ENCODE data around the gene CCDC24.

The CCDC24 gene

GRCh38 chr1:44002606-44003157 is 11.3 kb downstream of the CCDC24 start:
- no peak for TF ChIP-seq ZFX (IDR thresholded peaks at IDR 0.05)
- TF ChIP-seq CTCF (conservative IDR thresholded peaks at IDR 0.05), result no peak; the same call in 1 of the 2 replicates
- H3K27ac ChIP-seq, result no peak overlapping the region

GRCh38 chr1:44008259-44008658 is 16.9 kb downstream of the CCDC24 start:
- TF ChIP-seq ZFX (IDR thresholded peaks at IDR 0.05) (no peak), CTCF (conservative IDR thresholded peaks at IDR 0.05) (no peak)
- H3K27ac ChIP-seq, result no peak overlapping the region

DNA sequence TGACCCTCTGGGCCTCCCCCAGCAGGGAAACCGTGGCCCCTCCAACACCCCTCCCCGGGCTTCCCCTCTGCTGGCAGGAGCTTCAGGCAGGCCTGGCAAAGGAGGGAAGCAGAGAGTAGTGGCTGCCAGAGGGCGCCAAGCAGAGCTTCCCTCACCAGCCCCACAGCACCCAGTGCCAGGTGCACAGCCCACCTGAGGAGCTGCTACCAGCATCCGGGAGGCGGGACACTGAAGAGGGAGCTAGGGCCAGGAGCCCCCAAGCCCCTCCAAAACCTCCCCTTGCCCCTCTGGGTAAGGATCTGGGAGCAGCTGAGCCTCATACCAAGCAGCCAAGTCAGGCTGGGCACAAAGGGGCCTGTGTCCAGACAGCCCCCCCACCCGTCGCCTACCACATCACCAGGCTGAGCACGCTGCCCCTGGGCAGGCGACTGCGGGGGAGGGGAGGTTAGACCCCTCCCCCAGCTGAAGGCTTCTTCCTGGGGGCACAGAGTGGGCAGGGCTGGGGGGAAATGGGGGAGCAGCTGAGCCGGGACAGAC is 19.6 kb downstream of the CCDC24 start:
- no peak overlapping the region for H3K27ac ChIP-seq
- no peak for TF ChIP-seq ZFX (IDR thresholded peaks at IDR 0.05)
- TF ChIP-seq CTCF (conservative IDR thresholded peaks at IDR 0.05), result no peak

GRCh38 chr1:44012404-44012803 is 21.0 kb downstream of the CCDC24 start:
- H3K27ac ChIP-seq, result no peak overlapping the region
- TF ChIP-seq ZFX (IDR thresholded peaks at IDR 0.05), result no peak
- no peak for TF ChIP-seq CTCF (conservative IDR thresholded peaks at IDR 0.05)

DNA sequence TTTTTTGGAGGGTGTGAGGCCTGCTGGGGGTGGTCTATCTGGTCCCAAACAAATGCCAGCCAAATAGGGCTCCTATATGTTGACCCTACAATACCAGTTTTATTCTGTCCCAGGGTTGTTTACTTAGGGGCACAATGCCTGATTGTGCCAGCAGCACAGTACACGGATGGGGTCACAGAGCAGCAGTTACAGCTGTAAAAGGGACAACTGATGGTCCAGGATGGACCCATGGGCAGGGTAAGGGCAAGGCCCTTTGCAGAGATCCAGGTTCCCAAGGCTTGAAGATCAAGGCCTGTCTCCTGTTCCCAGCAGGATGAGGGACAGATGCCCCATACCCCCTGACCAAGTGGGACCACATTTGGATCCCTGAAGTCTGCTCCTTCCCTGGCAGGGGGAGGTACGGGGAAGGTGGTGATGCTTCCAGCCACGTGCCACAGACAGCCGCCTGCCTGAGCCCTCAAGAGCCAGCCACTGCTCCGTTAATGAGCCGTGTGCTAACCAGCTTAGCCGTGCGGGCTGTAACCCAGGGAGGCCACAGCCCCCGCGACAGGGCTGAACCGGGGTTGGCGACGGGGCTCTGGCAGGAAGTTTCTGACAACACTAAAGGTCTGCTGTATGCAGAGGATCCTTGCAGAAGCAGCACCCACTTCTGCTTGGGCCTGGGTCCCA is 21.7 kb downstream of the CCDC24 start:
- TF ChIP-seq CTCF (conservative IDR thresholded peaks at IDR 0.05) (no peak), ZFX (IDR thresholded peaks at IDR 0.05) (no peak)
- H3K27ac ChIP-seq, result no peak overlapping the region

DNA sequence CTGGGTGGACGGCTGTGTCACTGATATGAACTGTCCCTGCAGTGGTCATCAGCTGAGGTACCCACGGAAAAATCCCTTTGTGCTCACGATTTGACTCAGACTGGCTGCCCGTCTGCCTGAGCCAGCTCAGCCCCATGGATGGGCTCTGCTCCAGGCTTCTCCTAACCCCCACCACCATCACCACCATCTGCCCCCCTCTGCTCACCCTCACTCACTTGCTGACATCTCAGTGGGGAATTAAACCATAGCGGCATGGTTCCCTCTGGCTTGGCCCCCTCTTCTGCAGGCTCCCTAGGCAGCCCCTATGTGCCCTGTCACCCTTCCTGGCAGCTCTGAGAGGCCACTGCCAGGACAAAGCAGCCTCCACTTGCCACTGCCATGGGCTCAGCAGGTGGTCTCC is 22.6 kb downstream of the CCDC24 start:
- TF ChIP-seq CTCF (conservative IDR thresholded peaks at IDR 0.05) (no peak), ZFX (IDR thresholded peaks at IDR 0.05) (no peak)

GRCh38 chr1:44014365-44015104 is 23.1 kb downstream of the CCDC24 start:
- TF ChIP-seq CTCF (conservative IDR thresholded peaks at IDR 0.05) (no peak), ZFX (IDR thresholded peaks at IDR 0.05) (no peak)
- no peak overlapping the region for H3K27ac ChIP-seq

More for the DNA sequence above, 22.6 kb downstream of the CCDC24 start:
- no peak overlapping the region for H3K27ac ChIP-seq
